NCI-H1092 treated with DMSO at 0.1 percent for 48 hours (cell line): ENCODE results near the gene TMA7.
"Not testable (repeated sequence)": the region's sequence is repeated elsewhere in the genome, so short reads cannot be mapped to it uniquely, and the experiment has no call there.

Experiments used
- DNase-seq: peaks from one replicate; lab custom pipeline; 2025; lab: John Stamatoyannopoulos, UW

Gene TMA7

GRCh38 chr3:48468329-48468731, 28.3 kb downstream of the TMA7 start:
- no peak for DNase-seq

GRCh38 chr3:48469046-48469915, 29.2 kb downstream of the TMA7 start:
- no peak for DNase-seq

- DNase-seq: no peak
Measured at GRCh38 chr3:48470286-48470685, 30.2 kb downstream of the TMA7 start.

DNA sequence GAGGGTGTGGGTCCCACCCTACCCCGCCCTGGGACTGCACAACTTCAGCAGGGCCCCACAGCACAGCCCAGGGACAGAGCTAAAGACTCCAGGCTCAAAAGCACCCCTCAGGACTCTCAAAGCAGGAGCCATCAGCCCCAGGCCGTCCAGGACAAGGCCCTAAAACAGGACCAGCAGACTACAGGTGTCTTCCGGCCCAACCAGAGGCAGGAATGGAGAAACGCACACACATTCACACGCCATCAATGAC, 32.5 kb downstream of the TMA7 start:
- no peak for DNase-seq

DNA sequence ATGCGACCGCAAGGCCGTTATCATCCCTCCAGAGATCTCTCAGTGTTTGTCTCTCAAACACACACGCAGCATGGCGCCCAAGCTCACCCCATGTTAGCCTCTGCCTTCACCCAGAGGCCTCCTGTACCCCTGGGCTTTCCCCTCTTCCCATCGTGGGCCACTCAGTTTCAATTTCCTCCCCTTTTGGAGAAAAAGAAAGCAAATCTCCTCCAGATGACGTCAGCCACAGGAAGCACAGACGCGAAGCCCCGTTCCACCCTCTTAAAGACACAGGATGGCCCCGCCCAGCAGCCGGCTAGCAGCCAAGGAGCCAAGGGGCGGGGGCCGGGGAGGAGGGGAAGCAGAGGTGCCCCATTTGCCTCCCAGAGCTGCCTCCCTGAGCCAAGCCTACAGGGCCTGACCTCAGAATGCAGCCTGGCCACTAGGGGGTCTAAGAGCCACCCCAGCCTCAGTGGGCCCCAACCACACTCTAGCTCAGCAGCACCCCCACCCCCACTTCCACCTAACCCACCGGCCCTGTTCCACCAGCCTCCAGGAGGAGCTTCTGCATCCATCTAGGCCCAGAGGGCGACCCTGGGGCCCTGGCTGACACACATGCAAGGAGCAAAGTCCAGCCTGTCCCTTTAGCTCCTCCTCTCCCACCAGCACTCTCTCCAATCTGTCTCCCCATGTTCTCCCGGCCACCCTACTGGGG, 33.0 kb downstream of the TMA7 start:
- DNase-seq: peak; percentile 31

GRCh38 chr3:48473617-48473952, 33.5 kb downstream of the TMA7 start:
- no peak for DNase-seq

DNA sequence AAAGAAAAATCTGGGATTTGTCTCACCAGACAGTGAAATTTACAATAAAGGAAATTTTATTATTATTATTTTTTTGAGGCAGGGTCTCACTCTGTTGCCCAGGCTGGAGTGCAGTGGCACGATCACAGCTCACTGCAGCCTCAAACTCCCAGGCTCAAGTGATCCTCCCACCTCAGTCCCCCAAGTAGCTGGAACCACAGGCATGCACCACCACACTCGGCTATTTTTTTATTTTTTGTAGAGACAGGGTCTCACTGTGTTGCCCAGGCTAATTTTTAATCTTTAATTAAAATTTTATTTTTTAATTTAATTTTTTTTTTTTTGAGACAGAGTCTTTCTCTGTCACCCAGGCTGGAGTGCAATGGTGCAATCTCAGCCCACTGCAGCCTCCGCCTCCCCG, 34.0 kb downstream of the TMA7 start:
- not testable (repeated sequence) for DNase-seq

DNA sequence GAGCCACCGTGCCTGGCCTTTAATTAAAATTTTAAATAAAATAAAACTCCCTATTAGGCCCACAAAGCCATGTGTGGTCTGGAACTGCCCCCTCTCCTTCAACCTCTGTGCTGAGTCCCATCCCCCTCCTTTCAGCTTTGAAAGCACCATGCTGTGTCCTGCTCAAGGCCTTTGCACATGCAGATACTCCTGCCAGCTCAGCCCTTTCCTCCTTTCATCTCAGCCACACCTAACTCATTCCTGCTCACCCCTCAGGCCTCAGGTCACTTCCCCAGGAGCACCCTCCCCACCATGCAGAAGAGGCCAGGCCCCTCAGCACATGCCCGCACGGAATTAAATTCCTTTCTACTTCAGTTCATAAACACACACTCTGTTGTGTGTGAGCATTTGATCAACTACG, 34.6 kb downstream of the TMA7 start:
- DNase-seq: no peak

DNA sequence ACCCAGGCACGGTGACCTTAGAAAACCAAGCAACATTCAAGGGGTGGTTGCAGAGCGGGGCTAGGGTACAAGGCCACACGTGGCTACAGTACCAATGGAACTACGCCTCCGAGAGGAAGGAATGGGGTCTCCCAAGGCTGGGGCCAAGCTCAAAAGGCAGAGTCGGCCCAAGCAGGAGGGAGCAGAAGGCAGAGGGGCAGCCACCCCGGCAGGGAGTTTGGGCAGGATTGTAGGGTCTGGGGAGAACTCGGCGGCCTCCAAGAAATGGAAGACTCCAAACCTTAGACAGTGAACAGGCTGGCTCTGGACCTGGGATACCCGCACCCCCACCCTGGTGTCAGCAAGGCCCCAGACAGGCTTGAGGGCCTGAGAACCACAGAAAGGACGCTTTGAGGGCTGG, 35.1 kb downstream of the TMA7 start:
- no peak for DNase-seq

DNA sequence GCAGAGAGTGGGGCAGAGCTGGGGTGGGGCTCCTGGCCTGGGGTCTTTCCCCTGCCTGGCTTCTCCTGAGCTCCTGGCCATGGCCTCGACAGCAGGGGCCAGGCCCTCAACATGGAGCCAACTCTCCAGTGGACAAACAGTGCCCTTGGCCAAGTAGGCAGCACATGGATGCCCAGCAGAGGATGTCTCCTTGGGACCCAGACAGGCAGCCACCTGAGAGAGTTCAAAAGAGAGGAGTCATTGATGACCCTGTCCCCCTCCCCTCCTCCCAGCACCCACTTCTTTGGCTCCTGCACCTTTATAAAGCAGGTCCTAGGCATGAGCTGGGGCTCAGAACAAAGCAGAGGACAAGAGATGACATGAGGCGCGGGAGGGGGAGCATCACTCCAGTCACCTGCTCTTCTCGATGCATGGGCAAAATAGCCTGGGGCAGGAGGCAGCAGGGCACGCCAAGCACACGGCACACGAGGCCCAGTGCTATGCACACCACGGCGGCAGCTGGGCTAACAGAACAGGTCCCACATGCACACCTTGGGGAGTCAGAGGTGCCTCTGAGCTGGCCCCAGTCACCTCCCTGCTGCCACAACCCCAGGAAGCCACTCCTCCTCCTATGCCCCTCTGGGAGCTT, 36.5 kb downstream of the TMA7 start:
- DNase-seq: no peak

DNA sequence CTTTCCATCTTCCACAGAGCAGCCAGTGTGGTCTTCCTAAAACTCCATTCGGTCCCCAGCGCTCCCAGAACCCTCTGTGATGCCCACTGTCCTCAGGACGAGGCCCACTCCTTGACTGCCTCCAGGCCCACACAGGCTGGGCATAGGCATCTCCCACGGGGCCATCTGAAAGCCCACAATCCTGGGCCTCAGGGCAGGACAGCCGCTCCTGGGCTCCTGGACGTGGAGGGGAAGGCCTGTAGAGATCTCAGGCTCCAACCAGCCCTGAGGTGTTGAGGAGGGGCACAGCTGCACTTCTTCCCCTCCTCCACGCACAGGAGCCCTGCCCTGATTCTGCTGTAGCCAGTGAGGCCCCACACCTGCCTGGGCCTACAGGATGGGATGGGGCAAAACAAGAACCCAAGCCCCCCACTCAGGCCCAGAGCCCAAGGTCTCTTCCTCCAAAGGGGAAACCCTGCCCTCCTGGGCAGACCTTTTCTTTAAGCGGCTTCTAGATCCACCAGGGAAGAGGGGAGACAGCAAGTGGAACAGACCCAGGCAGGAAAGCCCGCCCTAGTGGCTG, 38.0 kb downstream of the TMA7 start:
- no peak for DNase-seq

- DNase-seq: no peak
Measured at GRCh38 chr3:48478626-48479555, 38.8 kb downstream of the TMA7 start.

DNA sequence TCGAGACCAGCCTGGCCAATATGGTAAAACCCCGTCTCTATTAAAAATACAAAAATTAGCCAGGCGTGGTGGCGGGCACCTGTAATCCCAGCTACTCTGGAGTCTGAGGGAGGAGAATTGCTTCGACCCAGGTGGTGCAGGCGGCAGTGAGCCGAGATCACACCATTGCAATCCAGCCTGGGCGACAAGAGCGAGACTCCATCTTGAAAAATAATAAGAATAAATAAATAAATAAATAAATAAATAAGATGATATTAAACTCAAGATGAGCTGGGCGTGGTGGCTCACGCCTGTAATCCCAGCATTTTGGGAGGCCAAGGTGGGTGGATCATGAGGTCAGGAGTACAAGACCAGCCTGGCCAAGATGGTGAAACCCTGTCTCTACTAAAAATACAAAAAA, 40.8 kb downstream of the TMA7 start:
- not testable (repeated sequence) for DNase-seq

DNA sequence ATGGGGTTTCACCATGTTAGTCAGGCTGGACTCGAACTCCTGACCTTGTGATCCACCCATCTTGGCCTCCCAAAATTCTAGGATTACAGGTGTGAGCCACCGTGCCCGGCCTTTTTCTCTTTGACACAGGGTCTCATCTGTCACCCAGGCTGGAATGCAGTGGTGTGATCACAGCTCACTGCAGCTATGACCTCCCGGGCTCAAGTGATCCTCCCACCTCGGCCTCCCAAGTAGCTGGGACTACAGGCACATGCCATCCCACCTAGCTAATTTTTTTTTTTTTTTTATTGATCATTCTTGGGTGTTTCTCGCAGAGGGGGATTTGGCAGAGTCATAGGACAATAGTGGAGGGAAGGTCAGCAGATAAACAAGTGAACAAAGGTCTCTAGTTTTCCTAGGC, 42.8 kb downstream of the TMA7 start:
- DNase-seq: not testable (repeated sequence)

- no peak for DNase-seq
Measured at GRCh38 chr3:48486952-48487351, 46.9 kb downstream of the TMA7 start.

GRCh38 chr3:48492461-48493202, 52.6 kb downstream of the TMA7 start:
- DNase-seq: no peak

DNA sequence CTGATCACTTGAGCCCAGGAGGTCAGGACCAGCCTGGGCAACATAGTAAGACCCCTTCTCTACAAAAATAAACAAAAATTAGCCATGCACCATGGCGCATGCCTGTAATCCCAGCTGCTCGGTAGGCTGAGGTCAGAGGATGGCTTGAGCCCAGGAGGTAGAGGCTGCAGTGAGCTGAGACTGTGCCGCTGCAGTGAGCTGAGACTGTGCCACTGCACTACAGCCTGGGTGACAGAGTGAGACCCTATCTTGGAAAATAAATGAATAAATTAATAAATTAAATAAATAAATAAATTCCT, 53.1 kb downstream of the TMA7 start:
- DNase-seq: no peak
